Esophagus muscularis mucosa (tissue), 4 donors: ENCODE results near the gene MET. TPM values are rescaled to one million over a fixed set of nuclear protein-coding genes. Genes with fewer than 3 reads are reported as not detected.

Experiments
- DNase-seq: peaks from one replicate; pipeline ENCODE4 v3.0.0-alpha.2; 2017; ENCODE audit errors: extremely low spot score
- H3K27ac ChIP-seq, 4 donors: fragments of 200-600 bp; sonication (generic); replicated peaks in 1 of 4; 1 replicate in 3 of 4; 2 replicates in 1 of 4; pipeline ENCODE4 v1.5.1; 2016 to 2019; ENCODE audit warnings: mild to moderate bottlenecking in 1 of 4
- H3K27me3 ChIP-seq, 4 donors: fragments of 200-600 bp; sonication (generic); one replicate each; pipeline versions ENCODE4 v1.5.1 to v1.6.0; 2016 to 2019
- H3K36me3 ChIP-seq, 4 donors: fragments of 200-600 bp; sonication (generic); one replicate each; pipeline ENCODE4 v1.5.1; 2016 to 2019
- H3K4me1 ChIP-seq, 4 donors: fragments of 200-600 bp; sonication (generic); one replicate each; pipeline ENCODE4 v1.5.1; 2016 to 2019
- H3K4me3 ChIP-seq, 4 donors: fragments of 200-600 bp; sonication (generic); 1 replicate in 2 of 4; 2 replicates in 2 of 4; pipeline ENCODE4 v1.5.1; 2016 to 2019; ENCODE audit warnings: mild to moderate bottlenecking in 4 of 4, moderate library complexity in 1 of 4
- H3K9me3 ChIP-seq, 4 donors: fragments of 200-600 bp; sonication (generic); 1 replicate in 3 of 4; 2 replicates in 1 of 4; pipeline ENCODE4 v1.5.1; 2016 to 2019
- EP300 ChIP-seq: sonication (generic); formaldehyde crosslinking; IDR thresholded peaks from one replicate; pipeline ENCODE4 v1.6.1; 2017; ENCODE audit warnings: antibody characterized with exemption
- POLR2A ChIP-seq: fragments of 450-650 bp; IDR thresholded peaks from one replicate; pipeline ENCODE4 v1.6.1; 2017; ENCODE audit warnings: antibody characterized with exemption, moderate library complexity, mild to moderate bottlenecking, low read depth
- POLR2AphosphoS5 ChIP-seq, 2 donors: sonication (generic); formaldehyde crosslinking; IDR thresholded peaks; one replicate each; pipeline ENCODE4 v1.6.1; 2017; ENCODE audit warnings: antibody characterized with exemption in 2 of 2
- WGBS: methylation state at CpG from one replicate; pipeline ENCODE4 v1.1.5; 2018; 5-methylcytosine and 5-hydroxymethylcytosine counted together
- intact Hi-C: fragments of 100-400 bp; cut with DNase I; formaldehyde crosslinking; loops from one replicate; pipeline ENCODE4 v1.15.1; 2023
- total RNA-seq, 4 donors: library from RNA; depleted of rRNA; stranded (reverse); fragments of >200 nt; gene quantifications; one replicate each; pipeline versions ENCODE4 v1.1.0 to v1.2.1, GENCODE V29; 2016
- TF ChIP-seq, protein P1 (sequence below), 3 experiments: fragments of 200-600 bp in 2 of 3; fragments of 450-650 bp in 1 of 3; sonication (generic) in 2 of 3; IDR thresholded peaks; one replicate each; pipeline ENCODE4 v1.5.1; 2017 to 2019; ENCODE audit warnings: antibody characterized with exemption in 3 of 3, mild to moderate bottlenecking in 2 of 3, moderate library complexity in 1 of 3

Gene MET
- total RNA-seq, 4 donors from 2014 or later = 12.0 to 27.2 (median 15.7) TPM

DNA sequence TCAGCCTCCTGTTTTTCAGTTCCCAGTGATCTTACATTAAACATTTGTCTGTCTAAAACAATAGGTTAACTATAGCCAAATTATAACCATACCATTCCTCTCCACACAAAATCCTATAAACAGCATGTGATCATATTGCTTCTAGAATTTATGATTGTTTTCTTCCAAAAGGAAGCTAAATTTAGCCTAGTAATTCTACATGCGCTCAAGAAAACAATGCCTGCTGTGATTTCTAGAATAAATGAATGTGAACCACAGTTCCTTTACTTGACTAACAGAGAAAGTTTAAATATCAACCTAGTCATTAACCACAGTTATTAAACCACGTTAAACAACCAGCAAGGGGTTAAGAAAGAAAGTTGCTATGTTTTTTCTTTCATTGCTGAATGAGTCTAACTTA lies 26.4 kb downstream of the MET start:
- TF ChIP-seq, protein P1, sequence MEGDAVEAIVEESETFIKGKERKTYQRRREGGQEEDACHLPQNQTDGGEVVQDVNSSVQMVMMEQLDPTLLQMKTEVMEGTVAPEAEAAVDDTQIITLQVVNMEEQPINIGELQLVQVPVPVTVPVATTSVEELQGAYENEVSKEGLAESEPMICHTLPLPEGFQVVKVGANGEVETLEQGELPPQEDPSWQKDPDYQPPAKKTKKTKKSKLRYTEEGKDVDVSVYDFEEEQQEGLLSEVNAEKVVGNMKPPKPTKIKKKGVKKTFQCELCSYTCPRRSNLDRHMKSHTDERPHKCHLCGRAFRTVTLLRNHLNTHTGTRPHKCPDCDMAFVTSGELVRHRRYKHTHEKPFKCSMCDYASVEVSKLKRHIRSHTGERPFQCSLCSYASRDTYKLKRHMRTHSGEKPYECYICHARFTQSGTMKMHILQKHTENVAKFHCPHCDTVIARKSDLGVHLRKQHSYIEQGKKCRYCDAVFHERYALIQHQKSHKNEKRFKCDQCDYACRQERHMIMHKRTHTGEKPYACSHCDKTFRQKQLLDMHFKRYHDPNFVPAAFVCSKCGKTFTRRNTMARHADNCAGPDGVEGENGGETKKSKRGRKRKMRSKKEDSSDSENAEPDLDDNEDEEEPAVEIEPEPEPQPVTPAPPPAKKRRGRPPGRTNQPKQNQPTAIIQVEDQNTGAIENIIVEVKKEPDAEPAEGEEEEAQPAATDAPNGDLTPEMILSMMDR (IDR thresholded peaks at IDR 0.05) = no peak
- no peak for TF ChIP-seq POLR2AphosphoS5 (IDR thresholded peaks at IDR 0.05)
- no peak for TF ChIP-seq EP300
- no peak for TF ChIP-seq POLR2A
- Histone ChIP-seq H3K4me1 (peaks cover 0 to 2% (median 0%) of the 10 kb centered on the region in 4 donors), H3K27ac (no peak overlapping the region), H3K27me3 (no peaks in the 10 kb centered on the region), H3K9me3 (no peaks in the 10 kb centered on the region), H3K4me3 (no peak overlapping the region), H3K36me3 (no peaks in the 10 kb centered on the region)
- WGBS = 72% methylated on average over 2 of the region's 2 CpGs
- DNase-seq = no peak
- intact Hi-C loops = no loop called here

DNA sequence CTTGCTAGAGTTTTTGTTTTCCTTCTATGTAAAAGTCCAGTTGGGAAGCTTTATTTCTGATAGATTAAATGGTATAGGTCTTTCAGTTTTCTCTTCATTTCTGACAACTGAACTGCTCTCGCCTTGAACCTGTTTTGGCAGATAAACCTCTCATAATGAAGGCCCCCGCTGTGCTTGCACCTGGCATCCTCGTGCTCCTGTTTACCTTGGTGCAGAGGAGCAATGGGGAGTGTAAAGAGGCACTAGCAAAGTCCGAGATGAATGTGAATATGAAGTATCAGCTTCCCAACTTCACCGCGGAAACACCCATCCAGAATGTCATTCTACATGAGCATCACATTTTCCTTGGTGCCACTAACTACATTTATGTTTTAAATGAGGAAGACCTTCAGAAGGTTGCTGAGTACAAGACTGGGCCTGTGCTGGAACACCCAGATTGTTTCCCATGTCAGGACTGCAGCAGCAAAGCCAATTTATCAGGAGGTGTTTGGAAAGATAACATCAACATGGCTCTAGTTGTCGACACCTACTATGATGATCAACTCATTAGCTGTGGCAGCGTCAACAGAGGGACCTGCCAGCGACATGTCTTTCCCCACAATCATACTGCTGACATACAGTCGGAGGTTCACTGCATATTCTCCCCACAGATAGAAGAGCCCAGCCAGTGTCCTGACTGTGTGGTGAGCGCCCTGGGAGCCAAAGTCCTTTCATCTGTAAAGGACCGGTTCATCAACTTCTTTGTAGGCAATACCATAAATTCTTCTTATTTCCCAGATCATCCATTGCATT lies 27.1 kb downstream of the MET start:
- Histone ChIP-seq H3K27ac (no peak overlapping the region), H3K4me3 (no peak overlapping the region), H3K9me3 (no peaks in the 10 kb centered on the region), H3K36me3 (no peaks in the 10 kb centered on the region), H3K27me3 (no peaks in the 10 kb centered on the region), H3K4me1 (peaks cover 0 to 2% (median 0%) of the 10 kb centered on the region in 4 donors)
- intact Hi-C loops = no loop called here
- TF ChIP-seq POLR2A = no peak
- DNase-seq = no peak
- WGBS = 79% methylated on average over 12 of the region's 12 CpGs

DNA sequence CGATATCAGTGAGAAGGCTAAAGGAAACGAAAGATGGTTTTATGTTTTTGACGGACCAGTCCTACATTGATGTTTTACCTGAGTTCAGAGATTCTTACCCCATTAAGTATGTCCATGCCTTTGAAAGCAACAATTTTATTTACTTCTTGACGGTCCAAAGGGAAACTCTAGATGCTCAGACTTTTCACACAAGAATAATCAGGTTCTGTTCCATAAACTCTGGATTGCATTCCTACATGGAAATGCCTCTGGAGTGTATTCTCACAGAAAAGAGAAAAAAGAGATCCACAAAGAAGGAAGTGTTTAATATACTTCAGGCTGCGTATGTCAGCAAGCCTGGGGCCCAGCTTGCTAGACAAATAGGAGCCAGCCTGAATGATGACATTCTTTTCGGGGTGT lies 27.7 kb downstream of the MET start:
- Histone ChIP-seq H3K27ac (no peak overlapping the region), H3K4me1 (peaks cover 0 to 2% (median 0%) of the 10 kb centered on the region in 4 donors), H3K4me3 (no peak overlapping the region), H3K36me3 (no peaks in the 10 kb centered on the region), H3K9me3 (no peaks in the 10 kb centered on the region), H3K27me3 (no peaks in the 10 kb centered on the region)
- no peak for DNase-seq
- 88% methylated on average over 6 of the region's 6 CpGs for WGBS
- intact Hi-C loops = no loop called here
- TF ChIP-seq EP300 (no peak), POLR2A (no peak), POLR2AphosphoS5 (IDR thresholded peaks at IDR 0.05) (no peak)
- TF ChIP-seq, protein P1 (IDR thresholded peaks at IDR 0.05) = no peak

DNA sequence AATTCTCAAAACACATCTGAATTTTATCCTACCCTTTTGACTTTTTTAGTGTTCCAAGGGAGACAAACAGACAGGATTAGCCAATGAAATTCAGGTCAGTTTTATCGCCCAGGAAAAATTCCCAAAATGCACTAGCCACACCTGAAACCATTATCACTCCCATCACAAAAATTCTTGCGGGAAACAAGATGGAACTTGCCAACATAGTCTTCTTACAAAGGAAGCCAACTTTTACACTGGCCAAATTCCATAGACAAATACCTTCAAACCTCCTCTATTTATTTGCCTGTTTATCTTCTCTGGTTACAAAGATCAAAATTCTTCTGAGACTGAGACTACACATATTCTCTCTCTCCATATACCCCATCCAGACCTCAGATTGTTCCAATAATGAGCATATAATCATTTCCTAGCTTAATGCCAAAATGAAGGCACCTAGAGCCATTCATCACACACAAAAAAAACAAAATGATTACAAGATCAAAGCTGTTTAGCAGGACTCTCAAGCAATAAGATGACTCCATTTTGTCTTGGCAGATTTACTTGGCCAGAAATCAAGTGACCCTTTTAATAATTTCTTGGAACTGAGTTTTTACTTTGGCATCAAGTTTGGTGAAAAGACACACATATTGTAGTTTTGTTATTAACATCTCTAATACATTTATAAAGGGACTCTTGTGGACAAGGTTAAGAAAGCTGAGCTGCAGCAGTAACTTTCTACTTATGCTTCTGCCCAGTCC lies 30.2 kb downstream of the MET start:
- Histone ChIP-seq H3K36me3 (no peaks in the 10 kb centered on the region), H3K27me3 (no peaks in the 10 kb centered on the region), H3K4me3 (no peak overlapping the region), H3K4me1 (peaks cover 0 to 2% (median 0%) of the 10 kb centered on the region in 4 donors), H3K9me3 (no peaks in the 10 kb centered on the region), H3K27ac (no peak overlapping the region)
- TF ChIP-seq POLR2AphosphoS5 (IDR thresholded peaks at IDR 0.05) (no peak), POLR2A (no peak), EP300 (no peak)
- TF ChIP-seq, protein P1 (IDR thresholded peaks at IDR 0.05) = no peak
- DNase-seq = no peak
- 61% methylated on average over 2 of the region's 2 CpGs for WGBS
- intact Hi-C loops = no loop called here

DNA sequence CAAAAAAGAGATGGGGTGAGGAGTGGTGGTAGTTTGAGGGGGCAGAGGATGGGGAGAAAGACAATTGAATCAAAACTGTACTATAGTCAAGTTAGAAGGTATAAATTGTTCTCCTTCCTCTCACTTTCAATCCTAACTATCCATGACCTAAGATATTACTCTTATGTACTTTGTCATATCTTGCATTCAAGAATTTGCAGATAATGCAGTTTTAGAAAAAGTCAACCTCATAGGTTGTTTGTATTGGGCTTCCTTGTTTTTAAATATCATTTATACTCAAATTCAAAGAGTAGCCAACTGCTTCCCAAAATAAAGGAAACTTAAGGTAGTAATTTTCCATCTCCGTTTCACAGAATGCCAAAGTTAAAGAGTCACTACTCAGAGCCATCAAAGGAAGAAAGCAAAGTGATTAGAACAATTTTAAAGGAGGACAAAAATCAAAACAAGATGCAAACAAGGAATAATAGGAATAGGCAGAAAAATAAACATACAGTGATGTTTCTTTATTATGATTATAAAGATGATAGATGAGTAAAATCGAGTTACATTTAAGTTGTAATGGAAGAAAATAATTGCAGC lies 32.7 kb downstream of the MET start:
- no peak for DNase-seq
- WGBS = 71% methylated on average over 2 of the region's 2 CpGs
- TF ChIP-seq, protein P1 (IDR thresholded peaks at IDR 0.05) = no peak
- TF ChIP-seq POLR2AphosphoS5 (IDR thresholded peaks at IDR 0.05) (no peak), EP300 (no peak), POLR2A (no peak)
- H3K36me3 ChIP-seq = no peaks in the 10 kb centered on the region
- H3K4me1 ChIP-seq = peaks cover 0 to 12% (median 2%) of the 10 kb centered on the region in 4 donors
- no peaks in the 10 kb centered on the region for H3K9me3 ChIP-seq
- H3K27me3 ChIP-seq = no peaks in the 10 kb centered on the region
- H3K4me3 ChIP-seq = no peak overlapping the region
- intact Hi-C loops = no loop called here
- no peak overlapping the region for H3K27ac ChIP-seq
